Naive thymus-derived CD4-positive, alpha-beta T cell (primary cell): ENCODE data around the gene C22orf39. TPM values are rescaled to one million over a fixed set of nuclear protein-coding genes. Genes with fewer than 3 reads are reported as not detected.

Source experiments
- ATAC-seq: fragments of 150-1000 bp; cut with Tn5 transposase; 2 replicates; pipeline ENCODE4 v1.10.0; 2021; ENCODE audit warnings: mild to moderate bottlenecking, moderate library complexity
- CTCF ChIA-PET: fragments of 350-600 bp; sonication (Branson Sonifier 250); formaldehyde crosslinking; loops from one replicate; lab custom pipeline; 2021; ENCODE audit warnings: antibody characterized with exemption; lab: Charles Lee
- POLR2A ChIA-PET: fragments of 350-600 bp; sonication (Branson Sonifier 250); formaldehyde crosslinking; loops from one replicate; lab custom pipeline; 2021; ENCODE audit warnings: antibody characterized with exemption, inconsistent platforms; lab: Charles Lee
- DNase-seq, 9 donors: peaks; one replicate each; pipeline versions ENCODE4 v3.0.0 to v3.0.0-alpha.2; 2020 to 2022; ENCODE audit warnings: mixed read lengths in 1 of 9
- H3K27ac ChIP-seq: one replicate; pipeline ENCODE4 v1.7.0; 2013; ENCODE audit warnings: mild to moderate bottlenecking, low read depth, low read length, moderate library complexity
- H3K27me3 ChIP-seq, 2 donors: one replicate each; pipeline ENCODE4 v1.7.0; 2013; ENCODE audit warnings: low read length in 2 of 2, mild to moderate bottlenecking in 2 of 2, moderate library complexity in 2 of 2; ENCODE audit not compliant: control insufficient read depth in 2 of 2, insufficient read depth in 2 of 2
- H3K36me3 ChIP-seq, 3 experiments: 1 replicate in 2 of 3; 2 replicates in 1 of 3; pipeline ENCODE4 v1.7.0; 2013; ENCODE audit warnings: low read length in 3 of 3, mild to moderate bottlenecking in 3 of 3, moderate library complexity in 1 of 3; ENCODE audit not compliant: insufficient read depth in 3 of 3, control insufficient read depth in 2 of 3
- H3K4me1 ChIP-seq, 2 donors: one replicate each; pipeline ENCODE4 v1.7.0; 2013; ENCODE audit warnings: low read length in 2 of 2, mild to moderate bottlenecking in 2 of 2, moderate library complexity in 1 of 2; ENCODE audit not compliant: control insufficient read depth in 2 of 2, insufficient read depth in 2 of 2
- H3K4me3 ChIP-seq: 2 replicates; pipeline ENCODE4 v1.7.0; 2013; ENCODE audit warnings: mild to moderate bottlenecking, low read length
- H3K9me3 ChIP-seq, 3 experiments: 1 replicate in 2 of 3; 2 replicates in 1 of 3; pipeline ENCODE4 v1.7.0; 2013; ENCODE audit warnings: low read length in 3 of 3; ENCODE audit not compliant: control insufficient read depth in 2 of 3
- H3K27ac Mint-ChIP-seq, 9 donors: one replicate each; pipeline ENCODE4 v1.8.0; 2020 to 2022; ENCODE audit warnings: mixed read lengths in 9 of 9, mild to moderate bottlenecking in 8 of 9, moderate library complexity in 5 of 9, inconsistent platforms in 2 of 9
- H3K27me3 Mint-ChIP-seq, 5 donors: one replicate each; pipeline ENCODE4 v1.8.0; 2021 to 2022; ENCODE audit warnings: mixed read lengths in 5 of 5, mild to moderate bottlenecking in 1 of 5
- H3K36me3 Mint-ChIP-seq, 5 donors: one replicate each; pipeline ENCODE4 v1.8.0; 2020 to 2022; ENCODE audit warnings: mixed read lengths in 5 of 5, mild to moderate bottlenecking in 3 of 5, inconsistent platforms in 1 of 5
- H3K4me1 Mint-ChIP-seq, 7 donors: one replicate each; pipeline ENCODE4 v1.8.0; 2020 to 2022; ENCODE audit warnings: mixed read lengths in 7 of 7, mild to moderate bottlenecking in 3 of 7, inconsistent platforms in 1 of 7
- H3K4me3 Mint-ChIP-seq, 10 donors: one replicate each; pipeline ENCODE4 v1.8.0; 2020 to 2022; ENCODE audit warnings: mild to moderate bottlenecking in 10 of 10, mixed read lengths in 10 of 10, moderate library complexity in 6 of 10, inconsistent platforms in 2 of 10
- H3K9me3 Mint-ChIP-seq, 11 donors: one replicate each; pipeline ENCODE4 v1.8.0; 2020 to 2022; ENCODE audit warnings: mixed read lengths in 11 of 11, mild to moderate bottlenecking in 4 of 11, inconsistent platforms in 1 of 11, moderate library complexity in 1 of 11
- intact Hi-C, 2 donors: fragments of 100-400 bp; cut with micrococcal nuclease; formaldehyde crosslinking; loops; one replicate each; pipeline ENCODE4 v1.15.1; 2023
- polyA plus RNA-seq, 2 donors: library from polyadenylated mRNA; unstranded; fragments of 300-500 nt; fragmentation: Illumina TruSeq; gene quantifications; one replicate each; pipeline ENCODE4 v1.2.3, GENCODE V29; 2021
- total RNA-seq, 6 experiments: library from RNA in 5 of 6; stranded (reverse) in 5 of 6; gene quantifications; 1 replicate in 5 of 6; 2 replicates in 1 of 6; pipeline ENCODE4 v1.2.3 and lab custom pipeline; 2021 to 2026

Gene C22orf39
- total and polyA plus RNA-seq, 7 experiments from 2014 or later, result 34.2 to 58.0 (median 43.4) TPM

GRCh38 chr22:19483481-19484244, 36.2 kb upstream of the C22orf39 start:
- ChIA-PET POLR2A (no interaction called here), CTCF (no interaction called here)
- intact Hi-C loops, result loop anchor here in 1 of 2 donors (5.0 kb wide), 1 partner anchor 149 kb away; no protein-coding TSS in a partner anchor
- H3K27ac ChIP-seq, result no peak overlapping the region
- no peak for DNase-seq
- H3K4me1 ChIP-seq, result no peaks in the 10 kb centered on the region
- no peak for ATAC-seq
- Mint-ChIP-seq H3K4me1 (peaks cover 0 to 20% (median 9%) of the 10 kb centered on the region in 7 donors), H3K27ac (no peak overlapping the region), H3K9me3 (peaks cover 0 to 5% (median 0%) of the 10 kb centered on the region in 11 donors), H3K36me3 (peaks cover 0 to 6% (median 0%) of the 10 kb centered on the region in 5 donors), H3K4me3 (no peak overlapping the region), H3K27me3 (no peaks in the 10 kb centered on the region)
- no peaks in the 10 kb centered on the region for H3K9me3 ChIP-seq
- H3K27me3 ChIP-seq, result no peaks in the 10 kb centered on the region
- peaks cover 0 to 1% (median 0%) of the 10 kb centered on the region in 3 experiments for H3K36me3 ChIP-seq
- no peak overlapping the region for H3K4me3 ChIP-seq

- H3K27ac Mint-ChIP-seq, result no peak overlapping the region
- POLR2A ChIA-PET, result no interaction called here
- no peaks in the 10 kb centered on the region for H3K27me3 ChIP-seq
- peaks cover 0 to 5% (median 0%) of the 10 kb centered on the region in 11 donors for H3K9me3 Mint-ChIP-seq
- peaks cover 11 to 30% (median 16%) of the 10 kb centered on the region in 7 donors for H3K4me1 Mint-ChIP-seq
- DNase-seq (no peak), ATAC-seq (no peak)
- H3K36me3 Mint-ChIP-seq, result peaks cover 0 to 6% (median 0%) of the 10 kb centered on the region in 5 donors
- H3K4me3 Mint-ChIP-seq, result no peak overlapping the region
- H3K4me1 ChIP-seq, result peaks cover 7 to 9% of the 10 kb centered on the region in 2 donors
- H3K36me3 ChIP-seq, result peaks cover 0 to 4% (median 0%) of the 10 kb centered on the region in 3 experiments
- intact Hi-C loops, result loop anchor here in 1 of 2 donors (5.0 kb wide), 1 partner anchor 150 kb away; no protein-coding TSS in a partner anchor
- H3K9me3 ChIP-seq, result no peaks in the 10 kb centered on the region
- CTCF ChIA-PET, result interaction anchor here (0.6 kb wide), 1 partner anchor 8 kb away, joined by 4 read pairs; no protein-coding TSS in a partner anchor
- H3K27ac ChIP-seq, result no peak overlapping the region
- H3K4me3 ChIP-seq, result no peak overlapping the region
- H3K27me3 Mint-ChIP-seq, result no peaks in the 10 kb centered on the region
Measured at GRCh38 chr22:19482297-19482696, 34.8 kb upstream of the C22orf39 start.

GRCh38 chr22:19480789-19481188, 33.3 kb upstream of the C22orf39 start:
- ATAC-seq (no peak), DNase-seq (no peak)
- Mint-ChIP-seq H3K4me3 (peak overlapping the region in 9 of 10 donors; percentile 80 to 98 (median 93)), H3K27ac (peak overlapping the region in 2 of 9 donors; percentile 99), H3K27me3 (no peaks in the 10 kb centered on the region), H3K9me3 (peaks cover 0 to 5% (median 0%) of the 10 kb centered on the region in 11 donors), H3K4me1 (peaks cover 18 to 38% (median 25%) of the 10 kb centered on the region in 7 donors), H3K36me3 (peaks cover 0 to 6% (median 0%) of the 10 kb centered on the region in 5 donors)
- ChIA-PET CTCF (interaction anchor here (0.6 kb wide), 1 partner anchor 33 kb away, joined by 3 read pairs; no protein-coding TSS in a partner anchor), POLR2A (interaction anchor here (1.5 to 1.9 kb wide), 3 partner anchors 9 to 53 kb away, joined by 3 to 6 read pairs (median 4); no protein-coding TSS in a partner anchor)
- intact Hi-C loops, result loop anchor here in 1 of 2 donors (5.0 kb wide), 1 partner anchor 152 kb away; no protein-coding TSS in a partner anchor
- Histone ChIP-seq H3K9me3 (no peaks in the 10 kb centered on the region), H3K36me3 (peaks cover 0 to 4% (median 0%) of the 10 kb centered on the region in 3 experiments), H3K27me3 (no peaks in the 10 kb centered on the region), H3K4me1 (peaks cover 16 to 18% of the 10 kb centered on the region in 2 donors), H3K27ac (no peak overlapping the region), H3K4me3 (no peak overlapping the region)

- no peaks in the 10 kb centered on the region for H3K27me3 Mint-ChIP-seq
- peak overlapping the region in 7 of 9 donors; percentile 70 to 100 (median 99) for H3K27ac Mint-ChIP-seq
- DNase-seq, result no peak
- peaks cover 0 to 5% (median 2%) of the 10 kb centered on the region in 3 experiments for H3K36me3 ChIP-seq
- no peak for ATAC-seq
- peak overlapping the region; percentile 85 for H3K4me3 ChIP-seq
- no peaks in the 10 kb centered on the region for H3K9me3 ChIP-seq
- intact Hi-C loops, result loop anchor here in 1 of 2 donors (5.0 kb wide), 1 partner anchor 152 kb away; no protein-coding TSS in a partner anchor
- H3K27ac ChIP-seq, result peak overlapping the region; percentile 96
- H3K4me1 ChIP-seq, result peaks cover 17 to 19% of the 10 kb centered on the region in 2 donors
- CTCF ChIA-PET, result interaction anchor here (0.6 to 0.9 kb wide), 2 partner anchors 35 to 116 kb away, joined by 3 read pairs; no protein-coding TSS in a partner anchor
- H3K4me1 Mint-ChIP-seq, result peaks cover 23 to 41% (median 32%) of the 10 kb centered on the region in 7 donors
- POLR2A ChIA-PET, result interaction anchor here (0.9 to 1.9 kb wide), 13 partner anchors 10 to 372 kb away, joined by 3 to 7 read pairs (median 4); partner anchors contain the start of genes C22orf39, HIRA and MRPL40
- peaks cover 0 to 3% (median 0%) of the 10 kb centered on the region in 11 donors for H3K9me3 Mint-ChIP-seq
- H3K27me3 ChIP-seq, result no peaks in the 10 kb centered on the region
- peak overlapping the region; percentile 80 to 98 (median 92) for H3K4me3 Mint-ChIP-seq
- H3K36me3 Mint-ChIP-seq, result peaks cover 0 to 6% (median 0%) of the 10 kb centered on the region in 5 donors
Measured at GRCh38 chr22:19480173-19480568, 32.7 kb upstream of the C22orf39 start.

GRCh38 chr22:19479355-19480172, 32.1 kb upstream of the C22orf39 start, which contains the start of gene CDC45:
TSS of gene CDC45 (plus strand) at chr22:19479920. CDS start at chr22:19479969, 49 bp downstream.
- Mint-ChIP-seq H3K27ac (peak within 1 kb of the TSS; percentile 98 to 100 (median 99)), H3K4me1 (peaks cover 24 to 43% (median 33%) of the 10 kb centered on the region in 7 donors), H3K9me3 (peaks cover 0 to 2% (median 0%) of the 10 kb centered on the region in 11 donors), H3K4me3 (peak within 1 kb of the TSS; percentile 87 to 98 (median 92)), H3K36me3 (peaks cover 0 to 5% (median 0%) of the 10 kb centered on the region in 5 donors), H3K27me3 (no peaks in the 10 kb centered on the region)
- intact Hi-C loops, result loop anchor here (1.0 to 10.0 kb wide), 11 partner anchors 47 to 1402 kb away; partner anchors contain the start of genes ESS2 (in 2 of the 2), CLTCL1 (in 1 of the 2), DGCR2 (in 1 of the 2) and MRPL40 (in 1 of the 2)
- ChIA-PET POLR2A (interaction anchor here (0.6 to 1.9 kb wide), 20 partner anchors 10 to 638 kb away, joined by 3 to 7 read pairs (median 4); partner anchors contain the start of genes C22orf39, HIRA, MRPL40 and TRMT2A), CTCF (interaction anchor here (0.6 to 1.5 kb wide), 6 partner anchors 23 to 150 kb away, joined by 3 read pairs; no protein-coding TSS in a partner anchor)
- peak within 1 kb of the TSS; percentile 96 for H3K27ac ChIP-seq
- peaks cover 17 to 19% of the 10 kb centered on the region in 2 donors for H3K4me1 ChIP-seq
- H3K27me3 ChIP-seq, result no peaks in the 10 kb centered on the region
- peaks cover 0 to 11% (median 3%) of the 10 kb centered on the region in 3 experiments for H3K36me3 ChIP-seq
- H3K9me3 ChIP-seq, result no peaks in the 10 kb centered on the region
- DNase-seq (peak; percentile 75 to 96 (median 93)), ATAC-seq (peak; percentile 94)
- H3K4me3 ChIP-seq, result peak within 1 kb of the TSS; percentile 85
